Middle frontal gyrus (tissue), 1 donor: ENCODE measurements around the gene SLX4.
"Not testable (repeated sequence)": the region's sequence is repeated elsewhere in the genome, so short reads cannot be mapped to it uniquely, and the experiment has no call there.

Experiments used
- DNase-seq: peaks from one replicate; pipeline ENCODE4 v3.0.0-alpha.2; 2015; ENCODE audit warnings: low spot score; ENCODE audit errors: extremely low spot score

The SLX4 gene

DNA sequence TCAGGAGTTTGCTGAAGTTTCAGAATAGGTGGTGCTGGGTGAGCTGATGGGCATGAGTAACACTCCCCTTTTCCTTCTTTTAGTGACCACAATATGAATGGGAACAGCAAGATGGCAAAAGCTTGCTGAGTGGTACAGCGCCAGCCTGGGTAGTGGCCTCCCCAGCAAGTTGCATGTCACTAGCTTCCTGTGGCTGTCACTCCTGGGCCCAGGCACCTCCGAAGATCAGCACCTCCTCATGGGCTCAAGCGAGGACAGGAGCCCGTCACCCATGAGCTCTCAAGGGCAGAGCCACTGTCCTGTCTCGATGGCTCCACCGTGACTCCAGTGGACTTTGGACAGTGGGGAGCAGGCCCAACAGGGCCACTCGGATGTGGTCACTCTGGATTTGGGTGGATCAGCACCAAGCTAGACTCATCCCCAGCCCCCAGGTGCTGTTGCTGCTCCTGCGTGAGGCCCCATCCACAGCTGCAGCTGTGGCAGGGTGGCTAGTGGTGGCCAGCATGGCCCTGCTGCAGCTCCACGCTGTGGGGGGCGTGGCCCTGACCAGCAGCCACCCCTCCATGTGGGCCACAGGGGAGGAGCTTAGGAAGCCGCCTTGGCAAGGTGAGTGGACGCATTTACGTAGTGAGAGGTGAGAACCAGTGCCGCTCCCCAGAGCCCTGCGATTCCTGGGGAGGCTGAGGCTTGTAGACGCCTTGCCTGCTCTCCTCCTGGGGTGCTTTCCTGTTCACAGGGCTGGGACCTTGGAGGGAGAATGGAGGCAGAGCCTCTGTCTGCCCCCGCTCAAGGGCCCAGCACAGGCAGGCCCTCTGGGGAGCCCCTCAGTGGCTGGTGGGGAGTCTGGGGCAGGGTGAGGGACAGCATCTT, 29.5 kb upstream of the SLX4 start:
- DNase-seq: no peak

DNA sequence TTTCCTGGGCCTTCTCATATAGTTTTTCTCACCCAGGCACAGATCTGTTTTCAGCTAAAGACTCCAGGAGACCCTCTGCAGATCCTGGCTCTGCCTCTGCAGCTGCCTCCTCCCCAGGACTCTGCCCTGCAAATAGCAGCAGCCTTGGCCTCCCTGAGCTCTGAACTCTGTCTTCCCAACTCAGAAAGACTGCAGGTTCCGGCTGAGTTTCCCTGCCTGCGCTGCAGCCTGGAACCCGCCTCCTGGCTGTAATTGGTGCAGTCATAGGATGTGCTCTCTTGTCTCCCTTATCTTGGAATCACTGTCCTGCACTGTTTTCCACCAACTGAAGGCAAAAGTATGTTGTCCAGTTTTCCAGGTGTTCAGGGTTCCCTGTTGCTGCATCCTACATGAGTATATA, 28.8 kb upstream of the SLX4 start:
- no peak for DNase-seq

DNA sequence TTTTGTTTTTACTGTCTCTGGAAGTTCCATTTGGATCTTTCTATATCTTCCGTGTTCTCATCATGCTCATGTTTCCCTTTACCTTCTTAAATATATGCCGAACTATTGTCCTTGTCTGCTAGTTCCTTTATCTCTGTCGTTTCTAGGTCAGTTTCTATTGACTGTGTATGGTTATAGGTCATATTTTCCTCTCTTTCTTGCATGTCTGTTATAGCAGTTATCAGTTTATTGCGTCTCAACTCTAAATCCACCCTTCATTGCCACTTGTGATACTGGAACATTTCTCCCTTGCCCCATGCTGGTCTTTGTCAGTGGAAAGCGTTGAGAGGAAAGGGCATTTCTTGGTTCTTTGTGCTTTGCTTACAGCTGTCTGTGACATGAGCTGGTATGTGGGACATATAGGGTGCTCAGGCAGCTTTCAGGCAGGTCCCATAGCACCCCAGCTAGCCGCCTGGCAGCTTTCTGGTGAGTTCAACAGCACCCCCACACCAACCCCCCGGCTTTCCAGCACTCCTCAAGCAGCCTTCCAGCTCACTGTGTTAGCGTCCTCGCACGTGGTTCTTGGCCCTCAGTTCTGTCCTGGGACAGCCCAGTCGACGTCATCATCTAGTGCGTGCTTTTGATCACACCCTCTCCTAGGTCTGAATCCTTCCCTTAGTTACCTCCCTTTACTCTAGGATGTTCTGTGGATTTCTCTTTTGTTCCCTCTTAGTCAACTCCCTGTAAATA, 27.7 kb upstream of the SLX4 start:
- no peak for DNase-seq

DNA sequence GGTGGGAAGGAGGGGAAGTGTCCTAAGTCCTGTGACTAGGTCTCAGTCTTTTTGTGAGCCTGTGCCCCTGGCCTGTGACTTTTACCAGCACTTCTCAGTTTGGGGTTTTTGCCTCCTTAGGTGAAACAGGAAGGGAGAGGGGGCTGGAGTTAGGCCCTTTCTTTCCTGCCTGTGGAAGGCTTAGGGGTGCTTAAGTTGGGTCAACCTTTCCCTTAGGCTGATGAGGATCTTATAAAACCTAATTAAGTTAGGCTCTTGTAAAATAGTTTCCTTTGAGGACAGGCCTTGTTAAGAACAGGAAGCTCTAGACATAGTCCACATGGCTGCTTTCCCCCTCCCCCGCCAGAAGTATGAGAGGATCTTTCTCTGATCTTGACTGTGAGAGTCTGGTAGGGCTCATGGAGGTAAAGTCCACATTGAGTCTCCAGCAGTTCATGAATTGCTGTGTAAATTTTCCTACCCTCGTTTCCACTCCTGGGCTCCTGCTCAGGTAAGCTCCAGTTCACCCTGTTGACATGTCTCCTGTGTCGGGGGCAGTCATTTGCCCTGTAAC, 26.0 kb upstream of the SLX4 start:
- DNase-seq: no peak

DNA sequence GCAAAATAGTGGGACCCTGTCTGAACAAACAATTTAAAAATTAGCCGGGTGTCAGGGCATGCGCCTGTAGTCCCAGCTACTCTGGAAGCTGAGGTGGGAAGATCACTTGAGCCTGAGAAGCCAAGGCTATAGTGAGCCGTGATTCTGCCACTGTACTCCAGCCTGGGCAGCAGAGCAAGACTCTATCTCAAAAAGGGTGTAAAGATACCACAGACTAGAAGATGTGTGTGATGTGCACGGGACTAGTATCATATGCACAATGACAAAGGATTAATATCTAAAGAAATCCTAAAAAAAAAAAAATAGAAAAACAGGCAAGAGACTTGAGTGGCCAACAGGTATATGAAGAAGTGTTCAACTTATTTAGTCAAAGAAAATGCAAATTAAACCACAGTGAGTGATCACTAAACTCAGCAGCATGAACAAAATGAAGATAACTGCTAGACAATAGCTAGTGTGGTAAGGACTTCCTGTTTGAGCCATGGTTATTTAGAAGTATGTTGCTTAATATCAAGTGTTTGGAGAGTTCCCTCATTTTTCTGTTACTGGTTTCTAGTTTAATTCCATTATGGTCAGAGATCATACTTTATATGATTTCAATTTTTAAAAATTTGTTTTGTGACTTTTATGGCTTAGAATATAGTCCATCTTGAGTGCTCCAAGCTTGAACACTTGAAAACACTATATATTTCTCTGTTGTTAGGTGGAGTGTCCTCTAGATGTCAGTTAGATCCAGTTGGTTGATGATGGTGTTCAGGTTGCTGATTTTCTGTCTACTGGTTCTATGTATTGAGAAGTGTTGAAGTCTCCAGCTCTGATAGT, 14.7 kb upstream of the SLX4 start:
- no peak for DNase-seq

DNA sequence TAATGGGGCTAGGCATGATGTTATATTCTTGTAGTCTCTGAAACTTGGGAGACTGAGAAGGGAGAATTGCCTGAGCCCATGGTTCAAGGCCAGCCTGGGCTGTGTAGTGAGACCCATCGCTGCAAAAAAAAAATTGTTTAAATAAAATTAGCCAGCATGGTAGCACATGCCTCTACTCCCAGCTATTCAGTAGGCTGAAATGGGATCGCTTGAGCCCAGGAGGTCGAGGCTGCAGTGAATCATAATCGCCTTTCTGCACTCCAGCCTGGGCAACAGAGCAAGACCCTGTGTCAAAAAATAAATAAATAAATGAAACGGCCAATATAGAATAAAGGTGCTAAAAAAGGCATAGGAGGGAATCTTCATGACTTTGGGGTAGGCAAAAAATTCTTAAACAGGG, 13.9 kb upstream of the SLX4 start:
- DNase-seq: no peak

DNA sequence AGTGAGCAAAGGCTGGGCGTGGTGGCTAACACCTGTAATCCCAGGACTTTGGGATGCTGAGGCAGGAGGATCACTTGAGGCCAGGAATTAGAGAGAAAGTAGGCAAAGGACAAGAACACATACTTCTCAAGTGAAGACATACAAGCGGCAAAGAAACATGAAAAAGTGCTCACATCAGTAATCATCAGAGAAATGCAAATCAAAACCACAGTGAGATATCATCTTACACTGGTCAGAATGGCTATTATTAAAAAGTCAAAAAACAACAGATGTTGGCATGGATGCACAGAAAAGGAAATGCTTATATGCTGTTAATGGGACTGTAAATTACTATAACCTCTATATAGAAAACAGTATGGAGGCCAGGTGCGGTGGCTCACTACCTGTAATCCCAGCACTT, 12.2 kb upstream of the SLX4 start:
- DNase-seq: no peak

DNA sequence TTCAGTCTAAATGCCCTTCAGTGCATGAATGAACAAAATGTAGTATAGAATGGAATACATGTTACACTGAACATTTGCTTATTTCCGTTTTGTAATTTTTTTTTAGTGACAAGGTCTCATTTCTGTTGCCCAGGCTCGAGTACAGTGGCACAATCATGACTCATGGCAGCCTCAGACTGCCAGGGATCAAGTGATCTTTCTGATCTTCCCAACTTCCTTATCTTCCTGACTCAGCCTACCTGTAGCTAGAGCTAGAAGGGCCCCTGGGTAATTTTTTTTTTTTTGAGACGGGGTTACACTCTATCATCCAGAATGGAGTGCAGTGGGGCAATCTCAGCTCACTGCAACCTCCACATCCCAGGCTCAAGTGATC, 7.3 kb upstream of the SLX4 start:
- no peak for DNase-seq

DNA sequence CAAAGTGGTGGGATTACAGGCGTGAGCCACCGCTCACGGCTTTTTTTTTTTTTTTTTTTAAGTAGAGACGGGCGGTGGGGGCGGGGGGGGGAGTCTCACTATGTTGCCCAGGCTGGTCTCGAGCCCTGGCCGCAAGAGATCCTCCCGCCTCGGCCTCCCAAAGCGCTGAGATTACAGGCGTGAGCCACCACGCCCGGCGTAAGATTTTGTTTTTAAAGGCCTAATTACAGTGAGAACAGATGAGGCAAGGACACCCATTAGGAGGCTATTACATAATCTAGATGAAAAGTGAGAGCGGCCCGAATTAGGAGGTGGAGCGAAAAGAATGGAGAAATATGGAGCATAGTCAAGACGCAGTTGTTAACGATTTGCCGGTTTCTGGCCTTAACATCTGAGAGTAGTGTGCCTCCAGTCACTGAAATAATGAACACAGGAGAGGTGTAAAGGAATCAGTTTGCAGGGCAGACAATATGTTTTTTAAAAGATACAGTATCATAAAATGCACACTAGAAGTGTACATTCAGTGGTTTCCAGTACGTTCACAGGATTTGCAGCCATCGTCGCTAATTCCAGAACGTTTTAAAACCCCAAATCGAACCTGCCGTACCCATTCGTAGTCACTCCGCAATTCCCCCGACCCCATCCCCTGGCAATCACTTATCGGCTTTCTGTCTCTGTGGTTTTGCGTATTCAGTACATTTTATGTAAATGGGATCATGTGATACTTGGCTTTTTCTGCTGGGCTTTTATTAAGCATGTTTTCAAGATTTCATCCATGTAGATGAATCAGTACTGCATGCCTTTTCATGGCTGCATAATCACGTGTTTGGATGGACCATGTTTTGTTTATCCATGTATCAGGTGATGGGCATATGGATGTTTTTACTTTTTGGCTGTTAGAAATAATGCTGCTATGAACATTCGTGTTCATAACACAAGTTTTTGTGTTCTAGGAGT, 1.4 kb upstream of the SLX4 start:
- DNase-seq: no peak

DNA sequence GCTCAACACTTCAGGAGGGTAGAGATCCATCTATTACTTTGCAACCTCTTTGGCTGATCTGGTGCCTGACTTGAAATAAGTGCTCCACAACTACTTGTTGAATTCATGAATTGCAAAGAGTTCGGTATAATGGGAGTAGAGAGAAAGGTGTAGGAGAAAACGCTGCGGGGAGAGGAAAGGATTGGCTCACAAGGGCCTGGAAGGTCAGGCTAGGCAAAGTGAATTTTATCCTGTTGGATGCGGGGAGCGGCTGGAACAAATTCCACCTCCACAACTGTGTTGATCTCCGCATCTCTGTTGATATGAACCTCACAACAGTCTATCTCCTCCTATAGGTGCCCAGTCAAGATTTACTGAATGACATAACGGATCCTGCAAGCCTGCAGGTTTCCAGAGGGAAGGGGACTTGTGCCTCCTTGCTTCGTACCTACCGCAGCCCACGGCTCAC, 684 bp downstream of the SLX4 start:
- DNase-seq: no peak

DNA sequence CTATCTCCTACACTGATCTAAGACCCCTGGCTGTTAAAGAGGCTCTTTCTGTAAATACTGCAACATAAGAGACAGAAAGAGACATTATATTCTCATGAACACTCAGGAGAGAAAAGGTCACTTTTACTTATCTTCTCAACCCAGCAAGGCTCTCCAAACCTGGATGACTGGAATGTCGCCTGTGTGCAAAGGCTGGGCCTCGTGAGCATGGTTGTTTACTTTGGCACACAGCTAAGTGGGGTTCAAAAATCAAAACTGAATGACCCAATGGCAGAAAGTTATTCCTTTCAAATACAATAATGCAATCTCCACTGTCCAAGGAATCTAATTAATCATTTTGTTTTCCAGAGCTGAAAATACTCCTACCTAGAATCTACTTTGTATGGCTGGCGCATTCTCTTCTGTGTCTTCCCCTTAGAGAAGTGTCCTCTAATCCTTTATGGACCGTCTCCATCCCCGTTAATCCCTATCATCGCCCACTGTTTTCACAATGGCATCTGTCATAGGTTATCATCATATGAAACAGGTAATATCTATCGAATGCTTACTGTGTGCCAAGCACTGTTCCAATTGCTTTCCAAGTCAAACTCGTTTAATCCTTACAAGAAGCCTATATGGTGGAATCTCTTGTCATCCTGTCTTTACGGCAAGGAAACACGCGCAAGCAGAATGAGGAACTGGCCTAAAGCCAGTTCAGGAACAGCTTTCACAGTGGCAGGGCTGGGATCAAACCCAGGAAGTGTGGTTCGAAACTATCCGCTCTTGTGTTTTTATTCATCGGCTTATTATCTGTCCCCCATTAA, 1.3 kb downstream of the SLX4 start:
- no peak for DNase-seq

DNA sequence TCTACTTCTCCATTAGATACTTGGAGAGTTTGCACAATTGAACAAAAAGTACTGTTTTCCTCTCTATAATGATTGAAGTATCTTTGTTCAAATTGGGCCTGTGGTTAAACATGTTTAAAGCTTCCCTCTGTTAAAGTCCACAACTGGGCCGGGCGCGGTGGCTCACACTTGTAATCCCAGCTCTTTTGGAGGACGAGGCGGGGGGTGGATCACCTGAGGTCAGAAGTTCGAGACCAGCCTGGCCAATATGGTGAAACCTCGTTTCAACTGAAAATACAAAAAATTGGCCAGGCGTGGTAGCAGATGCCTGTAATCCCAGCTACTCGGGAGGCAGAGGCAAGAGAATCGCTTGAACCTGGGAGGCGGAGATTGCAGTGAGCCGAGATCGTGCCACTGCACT, 2.4 kb downstream of the SLX4 start:
- DNase-seq: not testable (repeated sequence)

DNA sequence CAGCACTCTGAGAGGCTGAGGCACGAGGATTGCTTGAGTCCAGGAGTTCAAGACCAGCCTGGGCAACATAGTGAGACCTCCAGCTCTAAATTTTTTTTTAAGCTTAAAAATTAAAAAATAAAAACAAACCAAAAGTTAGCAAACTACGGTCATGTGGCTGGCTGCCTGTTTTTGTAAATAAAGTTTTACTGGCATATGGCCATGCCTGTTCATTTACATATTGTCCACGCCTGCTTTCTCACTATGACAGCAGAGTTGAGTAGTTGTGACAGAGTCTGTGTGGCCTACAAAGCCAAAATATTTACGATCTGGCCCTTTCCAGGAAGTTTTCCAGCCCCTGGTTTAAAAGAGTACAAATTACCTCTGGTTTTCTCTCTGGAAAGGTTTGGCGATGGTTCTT, 3.3 kb downstream of the SLX4 start:
- DNase-seq: no peak

DNA sequence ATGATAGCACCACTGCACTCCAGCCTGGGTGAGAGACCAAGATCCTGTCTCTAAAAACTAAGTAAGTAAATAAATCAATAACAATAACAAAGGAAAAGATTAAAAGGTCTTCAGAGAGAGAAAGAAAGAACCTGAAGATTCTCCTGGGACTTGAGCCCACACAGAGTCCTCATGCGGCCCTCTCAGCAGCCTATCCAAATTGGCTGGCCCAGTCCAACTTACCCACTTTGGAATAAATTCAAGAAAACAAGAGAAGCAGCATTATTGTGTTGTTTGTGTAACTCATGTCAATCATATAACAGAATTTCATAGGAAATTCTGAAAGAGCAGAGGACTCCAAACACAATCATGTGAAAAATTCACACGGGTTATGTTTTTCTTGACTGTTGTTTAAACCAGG, 3.8 kb downstream of the SLX4 start:
- DNase-seq: no peak

DNA sequence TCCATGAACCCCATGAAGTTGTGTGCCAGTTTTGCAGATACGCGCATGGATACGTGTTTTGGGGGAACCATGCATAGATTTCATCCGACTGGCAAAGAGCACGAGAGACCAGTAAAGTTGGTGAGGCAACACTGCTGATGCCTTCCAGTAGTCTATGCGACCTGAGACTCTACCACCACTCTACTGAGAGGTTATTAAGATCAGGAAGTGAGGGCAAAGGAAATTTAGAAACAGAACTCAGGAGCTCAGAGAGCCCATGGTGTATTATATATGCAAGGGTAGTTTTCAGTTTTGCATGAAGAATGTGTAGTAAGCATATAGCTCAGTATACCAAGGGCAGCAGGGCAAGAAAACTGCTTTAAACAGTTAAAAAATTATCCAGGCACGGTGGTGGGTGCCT, 4.2 kb downstream of the SLX4 start:
- DNase-seq: no peak

DNA sequence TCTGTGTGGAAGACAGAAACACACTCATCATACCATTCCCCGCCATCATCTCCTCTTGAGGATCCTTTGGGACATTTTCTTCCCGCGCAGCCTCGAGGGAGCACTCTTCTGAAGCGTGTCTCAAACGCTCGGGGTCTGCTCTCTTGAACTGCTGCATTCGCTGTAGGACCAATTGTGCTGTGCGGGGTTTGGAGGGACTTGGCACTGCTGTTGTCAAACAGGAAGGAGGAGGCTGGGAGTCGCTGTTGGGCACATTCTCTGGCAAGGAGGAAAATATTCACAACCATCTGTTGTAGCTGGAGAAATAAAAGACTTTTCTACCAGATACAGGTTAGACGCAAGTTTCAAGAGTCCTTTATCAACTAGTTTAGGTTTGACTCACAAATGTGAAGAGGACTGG, 5.0 kb downstream of the SLX4 start:
- DNase-seq: no peak

DNA sequence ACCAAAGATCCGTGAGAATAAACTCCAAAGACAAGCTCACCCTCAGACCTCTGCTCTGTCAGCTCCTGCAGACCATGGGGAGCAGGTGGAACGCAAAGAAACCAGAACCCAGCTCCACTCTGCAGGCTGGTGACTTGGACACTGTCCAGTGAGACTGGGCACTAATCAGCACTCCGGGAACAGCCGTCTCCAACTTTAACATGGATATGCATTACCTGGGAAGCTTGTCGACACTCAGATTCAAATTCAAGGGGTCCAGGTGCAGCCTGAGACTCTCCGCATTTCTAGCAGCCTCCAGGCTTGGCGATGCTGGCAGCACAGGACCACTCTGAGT, 9.1 kb downstream of the SLX4 start:
- no peak for DNase-seq

DNA sequence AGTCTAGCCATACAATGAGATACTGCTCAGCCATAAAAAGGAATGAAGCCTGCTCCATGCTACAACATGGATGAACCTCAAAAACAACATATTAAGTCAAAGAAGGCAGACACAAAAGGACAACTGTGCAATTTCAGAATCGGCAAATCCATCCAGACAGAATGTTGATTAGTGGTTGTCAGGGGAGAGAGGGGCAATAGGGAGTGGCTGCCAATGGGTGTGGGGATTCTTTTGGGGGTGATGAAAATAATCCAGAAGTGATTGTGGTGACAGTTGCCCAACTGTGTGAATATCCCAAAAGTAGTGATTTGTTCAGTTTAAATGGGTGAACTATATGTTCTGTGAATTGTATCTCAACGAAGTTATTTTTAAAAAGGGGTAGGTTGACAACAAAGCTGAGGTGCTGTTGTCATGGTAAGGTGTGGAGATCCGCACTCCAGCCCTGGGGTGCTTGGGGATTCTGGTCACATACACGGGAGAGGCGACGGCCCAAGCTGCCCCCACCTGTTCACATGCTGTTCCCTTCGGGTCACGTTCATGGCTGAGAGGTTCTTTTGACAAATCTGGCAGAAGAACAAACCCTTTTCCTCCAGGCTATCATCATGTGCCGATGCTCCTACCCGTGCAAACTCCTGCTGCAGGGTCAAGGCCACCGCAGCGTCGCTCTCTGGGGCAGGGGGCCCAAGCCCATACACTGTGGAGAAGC, 9.6 kb downstream of the SLX4 start:
- DNase-seq: no peak

DNA sequence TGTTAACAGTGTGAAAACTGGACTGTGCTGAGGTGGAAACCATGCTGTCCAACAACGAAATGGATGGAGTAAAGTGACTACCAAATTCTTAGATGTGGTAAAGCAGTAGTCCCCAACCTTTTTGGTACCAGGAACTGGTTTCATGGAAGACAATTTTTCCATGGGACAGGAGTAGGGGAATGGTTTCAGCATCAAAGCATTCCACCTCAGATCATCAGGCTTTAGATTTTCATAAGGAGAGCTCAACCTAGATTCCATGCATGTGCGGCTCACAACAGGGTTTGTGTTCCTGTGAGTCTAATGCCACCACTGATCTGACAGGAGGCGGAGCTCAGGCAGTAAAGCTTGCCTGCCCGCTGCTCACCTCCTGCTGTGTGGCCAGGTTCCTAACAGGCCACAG, 11.5 kb downstream of the SLX4 start:
- no peak for DNase-seq
